T-helper 17 cell (primary cell): ENCODE results near the gene KREMEN1. TPM values are rescaled to one million over a fixed set of nuclear protein-coding genes. Genes with fewer than 3 reads are reported as not detected.

Source experiments
- ATAC-seq: fragments of 150-1000 bp; cut with Tn5 transposase; 2 replicates; pipeline ENCODE4 v1.10.0; 2021; ENCODE audit warnings: mild to moderate bottlenecking, moderate library complexity
- DNase-seq, 3 donors: peaks; one replicate each; pipeline versions ENCODE4 v3.0.0 to v3.0.0-alpha.2; 2020 to 2021
- H3K9me3 ChIP-seq: one replicate; pipeline ENCODE4 v1.7.0; 2013; ENCODE audit warnings: low read length, mild to moderate bottlenecking; ENCODE audit not compliant: control insufficient read depth, poor library complexity, severe bottlenecking
- H3K27ac Mint-ChIP-seq: one replicate; pipeline ENCODE4 v1.8.0; 2022; ENCODE audit warnings: mild to moderate bottlenecking, moderate library complexity, mixed read lengths
- H3K27me3 Mint-ChIP-seq: one replicate; pipeline ENCODE4 v1.8.0; 2022; ENCODE audit warnings: mixed read lengths
- H3K36me3 Mint-ChIP-seq: one replicate; pipeline ENCODE4 v1.8.0; 2022; ENCODE audit warnings: low read depth, mixed read lengths
- H3K4me1 Mint-ChIP-seq: one replicate; pipeline ENCODE4 v1.8.0; 2022; ENCODE audit warnings: mild to moderate bottlenecking, mixed read lengths
- H3K4me3 Mint-ChIP-seq: one replicate; pipeline ENCODE4 v1.8.0; 2022; ENCODE audit warnings: mild to moderate bottlenecking, moderate library complexity, mixed read lengths
- total RNA-seq, 4 donors: library from RNA in 2 of 4; stranded (reverse) in 2 of 4; gene quantifications; one replicate each; pipeline ENCODE4 v1.2.3 and lab custom pipeline; 2022 to 2026

KREMEN1 gene
- total RNA-seq, 2 donors from 2014 or later: 0.15 to 0.26 TPM

GRCh38 chr22:29055192-29055830 is 17.5 kb upstream of the KREMEN1 start:
- H3K9me3 ChIP-seq: no peaks in the 10 kb centered on the region
- peaks cover 3% of the 10 kb centered on the region for H3K36me3 Mint-ChIP-seq
- DNase-seq (no peak), ATAC-seq (no peak)
- peaks cover 19% of the 10 kb centered on the region for H3K27me3 Mint-ChIP-seq
- peaks cover 1% of the 10 kb centered on the region for H3K4me1 Mint-ChIP-seq
- H3K4me3 Mint-ChIP-seq: no peak overlapping the region
- H3K27ac Mint-ChIP-seq: no peak overlapping the region

DNA sequence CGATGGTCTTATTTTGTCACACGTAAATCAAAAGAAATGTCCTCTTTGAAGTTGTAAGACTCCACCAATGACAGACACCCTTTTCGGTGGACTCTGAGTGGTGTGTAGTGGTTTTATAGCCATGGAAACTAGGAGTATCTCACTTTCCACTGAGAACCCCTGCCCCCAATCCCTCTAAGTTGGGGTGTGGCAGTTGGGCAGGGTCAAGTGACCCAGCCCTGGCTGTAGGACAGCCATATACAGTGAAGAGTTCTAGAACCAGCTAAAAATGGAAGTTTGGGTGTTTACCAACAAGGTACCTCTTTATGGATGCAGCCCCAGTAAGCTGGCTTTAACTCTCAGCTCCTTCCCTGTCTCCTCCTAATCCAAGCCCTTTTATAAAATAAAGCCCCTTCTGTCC is 16.4 kb upstream of the KREMEN1 start:
- Mint-ChIP-seq H3K27ac (no peak overlapping the region), H3K4me1 (peaks cover 2% of the 10 kb centered on the region), H3K36me3 (peaks cover 3% of the 10 kb centered on the region), H3K27me3 (peaks cover 30% of the 10 kb centered on the region), H3K4me3 (no peak overlapping the region)
- H3K9me3 ChIP-seq: no peaks in the 10 kb centered on the region
- DNase-seq (no peak), ATAC-seq (no peak)

DNA sequence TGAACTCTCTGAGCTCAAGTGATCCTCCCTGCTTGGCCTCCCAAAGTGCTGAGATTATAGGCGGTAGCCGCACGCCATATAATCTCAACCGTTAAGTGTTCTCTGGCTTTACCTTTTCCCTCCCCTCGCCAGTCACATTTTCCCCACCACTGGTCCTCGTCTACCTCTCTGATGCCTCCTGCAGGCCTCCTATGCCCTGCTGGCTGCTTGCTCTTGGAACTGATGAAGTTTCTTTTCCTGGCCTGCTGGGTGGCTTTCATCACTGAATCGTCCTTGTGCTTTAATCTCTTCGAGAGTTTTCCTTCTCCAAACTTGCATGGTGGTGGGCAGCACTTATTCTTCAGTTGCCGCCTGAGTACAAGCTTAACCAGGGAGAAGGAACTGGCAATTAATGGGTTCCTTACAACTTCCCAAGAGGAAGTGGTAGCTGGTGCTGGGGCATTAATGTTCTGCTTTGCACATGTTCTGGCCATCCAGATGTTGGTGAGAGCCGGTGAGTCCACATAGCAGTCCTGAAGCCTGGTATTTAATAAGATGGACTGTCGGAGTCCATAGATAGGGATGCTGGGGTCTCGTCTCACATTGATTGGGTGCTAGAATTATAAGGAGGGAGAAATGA is 12.5 kb upstream of the KREMEN1 start:
- peaks cover 5% of the 10 kb centered on the region for H3K4me1 Mint-ChIP-seq
- H3K27me3 Mint-ChIP-seq: peaks cover 46% of the 10 kb centered on the region
- H3K9me3 ChIP-seq: no peaks in the 10 kb centered on the region
- ATAC-seq: no peak
- peaks cover 3% of the 10 kb centered on the region for H3K36me3 Mint-ChIP-seq
- no peak overlapping the region for H3K4me3 Mint-ChIP-seq
- H3K27ac Mint-ChIP-seq: no peak overlapping the region
- DNase-seq: no peak

DNA sequence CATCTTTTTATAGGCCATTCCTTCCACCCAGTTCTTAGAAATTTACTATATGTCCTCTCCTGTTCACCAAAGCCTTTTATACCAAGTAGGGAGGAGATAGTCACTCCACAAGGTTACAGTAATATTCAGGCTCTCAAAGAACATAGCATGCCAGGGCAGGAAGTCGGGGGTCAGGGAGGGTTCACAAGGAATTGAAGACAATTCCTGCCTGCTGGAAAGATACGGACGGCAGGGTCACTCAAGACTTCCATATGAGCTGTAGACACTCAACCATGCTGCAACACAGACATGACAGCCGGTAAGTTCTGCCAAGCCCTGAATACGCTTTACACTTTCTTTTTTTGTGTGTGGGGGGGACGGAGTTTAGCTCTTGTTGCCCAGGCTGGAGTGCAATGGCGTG is 11.9 kb upstream of the KREMEN1 start:
- DNase-seq: no peak
- no peak overlapping the region for H3K27ac Mint-ChIP-seq
- no peaks in the 10 kb centered on the region for H3K9me3 ChIP-seq
- no peak for ATAC-seq
- H3K27me3 Mint-ChIP-seq: peaks cover 46% of the 10 kb centered on the region
- H3K4me1 Mint-ChIP-seq: peaks cover 10% of the 10 kb centered on the region
- no peak overlapping the region for H3K4me3 Mint-ChIP-seq
- H3K36me3 Mint-ChIP-seq: peaks cover 3% of the 10 kb centered on the region

GRCh38 chr22:29061773-29062172 is 11.1 kb upstream of the KREMEN1 start, which contains the start of gene C22orf31:
C22orf31 (minus strand) TSS chr22:29061831; CDS start chr22:29061792, 39 bp downstream.
- Mint-ChIP-seq H3K4me3 (no peak within 1 kb of the TSS), H3K4me1 (peaks cover 14% of the 10 kb centered on the region), H3K36me3 (peaks cover 3% of the 10 kb centered on the region), H3K27me3 (peaks cover 46% of the 10 kb centered on the region), H3K27ac (no peak within 1 kb of the TSS)
- ATAC-seq (no peak), DNase-seq (no peak)
- H3K9me3 ChIP-seq: no peaks in the 10 kb centered on the region

GRCh38 chr22:29062286-29062821 is 10.5 kb upstream of the KREMEN1 start:
- Mint-ChIP-seq H3K27me3 (peaks cover 46% of the 10 kb centered on the region), H3K4me1 (peaks cover 14% of the 10 kb centered on the region), H3K36me3 (peaks cover 3% of the 10 kb centered on the region), H3K27ac (no peak overlapping the region), H3K4me3 (no peak overlapping the region)
- H3K9me3 ChIP-seq: no peaks in the 10 kb centered on the region
- no peak for ATAC-seq
- no peak for DNase-seq

- peak; percentile 47 for ATAC-seq
- Mint-ChIP-seq H3K4me3 (peak overlapping the region; percentile 47), H3K4me1 (peaks cover 12% of the 10 kb centered on the region), H3K36me3 (no peaks in the 10 kb centered on the region), H3K27me3 (peaks cover 29% of the 10 kb centered on the region), H3K27ac (no peak overlapping the region)
- DNase-seq: no peak
- H3K9me3 ChIP-seq: no peaks in the 10 kb centered on the region
Observed at GRCh38 chr22:29065468-29066190, 7.2 kb upstream of the KREMEN1 start.

DNA sequence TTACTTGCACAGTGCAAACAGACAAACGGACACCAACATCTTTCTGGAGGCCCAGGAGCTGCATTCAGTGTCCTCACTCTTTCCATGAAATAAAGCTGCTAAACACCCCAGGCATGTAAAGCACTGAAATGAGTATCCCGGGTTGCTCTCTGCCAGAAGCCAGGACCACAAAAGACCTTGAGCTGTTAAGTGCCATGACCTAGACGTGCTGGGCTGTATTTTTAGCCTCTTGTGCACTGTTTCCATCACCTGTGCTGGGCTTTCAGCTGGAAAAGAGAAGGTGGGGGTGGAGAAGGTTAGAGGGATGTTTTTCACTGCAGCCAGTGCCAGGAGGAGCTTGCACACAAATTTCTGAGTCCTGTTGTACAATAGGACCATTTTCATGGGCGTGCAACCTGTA is 3.4 kb upstream of the KREMEN1 start:
- ATAC-seq (no peak), DNase-seq (no peak)
- H3K27me3 Mint-ChIP-seq: peaks cover 12% of the 10 kb centered on the region
- H3K27ac Mint-ChIP-seq: no peak overlapping the region
- no peak overlapping the region for H3K4me3 Mint-ChIP-seq
- H3K4me1 Mint-ChIP-seq: peaks cover 26% of the 10 kb centered on the region
- no peaks in the 10 kb centered on the region for H3K9me3 ChIP-seq
- H3K36me3 Mint-ChIP-seq: no peaks in the 10 kb centered on the region

GRCh38 chr22:29070490-29070889 is 2.3 kb upstream of the KREMEN1 start:
- peaks cover 23% of the 10 kb centered on the region for H3K4me1 Mint-ChIP-seq
- ATAC-seq: no peak

GRCh38 chr22:29071261-29072045 is 1.4 kb upstream of the KREMEN1 start:
- peak overlapping the region; percentile 85 for H3K4me3 Mint-ChIP-seq
- H3K27ac Mint-ChIP-seq: no peak overlapping the region
- H3K27me3 Mint-ChIP-seq: peaks cover 27% of the 10 kb centered on the region
- H3K4me1 Mint-ChIP-seq: peaks cover 18% of the 10 kb centered on the region
- H3K36me3 Mint-ChIP-seq: peaks cover 2% of the 10 kb centered on the region
- DNase-seq (peak in 2 of 3 donors; percentile 13 to 44), ATAC-seq (peak; percentile 20)
- peaks cover 2% of the 10 kb centered on the region for H3K9me3 ChIP-seq

More at GRCh38 chr22:29070490-29070889, 2.3 kb upstream of the KREMEN1 start:
- DNase-seq: no peak
- peak overlapping the region; percentile 85 for H3K4me3 Mint-ChIP-seq
- H3K36me3 Mint-ChIP-seq: no peaks in the 10 kb centered on the region
- peaks cover 2% of the 10 kb centered on the region for H3K9me3 ChIP-seq
- H3K27me3 Mint-ChIP-seq: peaks cover 20% of the 10 kb centered on the region
- no peak overlapping the region for H3K27ac Mint-ChIP-seq

- H3K4me1 Mint-ChIP-seq: peaks cover 18% of the 10 kb centered on the region
- H3K36me3 Mint-ChIP-seq: peaks cover 2% of the 10 kb centered on the region
- DNase-seq (peak; percentile 78 to 81 (median 78)), ATAC-seq (peak; percentile 98)
- H3K9me3 ChIP-seq: peaks cover 2% of the 10 kb centered on the region
- H3K4me3 Mint-ChIP-seq: peak overlapping the region; percentile 85
- H3K27ac Mint-ChIP-seq: no peak overlapping the region
- peaks cover 27% of the 10 kb centered on the region for H3K27me3 Mint-ChIP-seq
Observed at GRCh38 chr22:29072193-29072978, 449 bp upstream of the KREMEN1 start.

- peak overlapping the region; percentile 84 for H3K4me3 Mint-ChIP-seq
- peaks cover 2% of the 10 kb centered on the region for H3K36me3 Mint-ChIP-seq
- peaks cover 2% of the 10 kb centered on the region for H3K9me3 ChIP-seq
- peaks cover 18% of the 10 kb centered on the region for H3K4me1 Mint-ChIP-seq
- H3K27me3 Mint-ChIP-seq: peaks cover 37% of the 10 kb centered on the region
- peak in 1 of 3 donors; percentile 15 for DNase-seq
- no peak overlapping the region for H3K27ac Mint-ChIP-seq
- ATAC-seq: no peak
Observed at GRCh38 chr22:29073618-29074275, 912 bp downstream of the KREMEN1 start.
